ENCODE measurements around the gene HOXA9. TPM values are rescaled to one million over a fixed set of nuclear protein-coding genes. Genes with fewer than 3 reads are reported as not detected.

HOXA9 gene
- total RNA-seq, 1 donor from 2014 or later = not detected

DNA sequence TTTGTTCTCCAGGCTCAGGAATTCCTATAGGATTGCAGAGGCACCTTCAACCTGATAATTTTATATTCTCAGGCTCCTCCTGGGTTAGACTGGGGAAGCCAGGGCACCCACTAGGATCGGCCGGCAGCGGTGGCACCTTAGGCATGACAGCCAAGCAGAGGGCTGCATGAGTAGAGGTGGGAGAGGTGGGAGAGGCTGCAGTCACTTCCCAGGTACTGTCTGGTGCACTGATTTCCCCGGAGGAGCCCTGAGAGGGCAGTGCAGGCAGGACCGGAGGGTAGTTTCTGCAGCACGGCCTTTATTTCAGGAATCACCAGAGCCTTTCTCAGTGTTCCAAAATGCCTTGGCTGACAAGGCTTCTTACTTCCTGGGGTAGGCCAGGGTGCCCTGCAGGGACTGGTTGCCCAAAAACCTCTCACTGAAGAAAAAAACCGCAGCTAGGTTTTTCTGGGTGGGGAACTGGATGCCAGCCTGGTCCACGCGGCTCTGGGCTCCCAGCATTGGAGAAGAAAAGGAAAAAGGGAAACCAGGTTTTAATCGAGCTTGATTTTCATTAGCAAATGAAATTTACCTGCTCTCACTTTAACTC is 38.1 kb upstream of the HOXA9 start:
- Histone ChIP-seq H3K9me3 (no peaks in the 10 kb centered on the region), H3K4me3 (no peak overlapping the region), H3K27ac (no peak overlapping the region), H3K27me3 (peaks cover 63% of the 10 kb centered on the region), H3K36me3 (no peaks in the 10 kb centered on the region), H3K4me1 (peaks cover 17 to 21% of the 10 kb centered on the region in 2 donors)
- TF ChIP-seq CTCF (IDR thresholded peaks at IDR 0.05) = no peak
- DNase-seq (ENCODE audit: low spot score in 2 of 2) = peak in 1 of 2 donors; percentile 46
- intact Hi-C loops (cut with DNase I) = loop anchor here (5.0 to 10.0 kb wide), 2 partner anchors 371 to 819 kb away; no protein-coding TSS in a partner anchor

- DNase-seq (ENCODE audit: low spot score in 2 of 2) = no peak
- Histone ChIP-seq H3K9me3 (no peaks in the 10 kb centered on the region), H3K4me1 (peaks cover 20 to 21% of the 10 kb centered on the region in 2 donors), H3K27ac (no peak overlapping the region), H3K36me3 (no peaks in the 10 kb centered on the region), H3K4me3 (no peak overlapping the region), H3K27me3 (peaks cover 69% of the 10 kb centered on the region)
- no peak for TF ChIP-seq CTCF (IDR thresholded peaks at IDR 0.05)
- intact Hi-C loops (cut with DNase I) = loop anchor here (5.0 to 10.0 kb wide), 2 partner anchors 372 to 820 kb away; no protein-coding TSS in a partner anchor
Observed at GRCh38 chr7:27202862-27203134, 37.5 kb upstream of the HOXA9 start.

DNA sequence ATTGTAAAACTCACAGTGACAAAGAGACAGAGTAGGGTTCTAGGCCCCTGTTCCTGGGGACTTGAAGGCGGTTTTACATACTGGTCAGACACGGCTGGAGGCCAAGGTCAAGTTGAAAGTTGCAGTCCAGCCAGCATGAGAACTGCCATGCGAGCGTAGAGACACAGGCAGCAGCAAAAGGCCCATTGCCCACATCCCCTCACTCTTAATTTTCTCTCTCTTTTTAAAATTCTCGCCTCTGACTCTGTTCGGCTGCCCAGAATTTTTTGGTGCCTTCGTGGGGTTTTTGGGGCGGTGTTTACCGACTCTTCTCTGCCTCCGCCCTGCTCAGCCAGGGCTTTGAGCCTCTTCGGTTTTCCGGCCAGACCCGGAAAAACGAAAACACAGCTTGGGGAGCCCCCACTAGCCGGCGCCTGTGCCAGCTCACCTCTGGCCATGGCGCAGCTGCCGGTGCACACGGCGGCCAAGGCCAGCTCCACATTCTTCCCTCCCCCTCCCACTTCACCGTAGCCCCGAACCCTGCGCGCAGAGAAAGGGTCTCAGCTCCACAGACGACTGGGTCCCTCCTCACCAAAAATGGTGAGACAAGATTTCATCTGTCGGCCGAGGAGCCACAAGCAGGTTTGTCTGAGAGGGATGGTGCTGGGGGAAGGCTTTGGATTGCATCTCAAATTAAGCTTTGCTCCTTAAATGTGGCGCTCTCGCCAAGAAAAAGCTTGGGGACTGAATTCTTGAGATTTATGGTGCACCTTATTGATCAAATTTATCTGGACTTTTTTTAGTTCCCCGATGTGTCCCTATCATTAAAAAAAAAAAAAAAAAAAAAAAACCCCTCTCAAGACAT is 36.9 kb upstream of the HOXA9 start:
- Histone ChIP-seq H3K9me3 (no peaks in the 10 kb centered on the region), H3K27ac (no peak overlapping the region), H3K27me3 (peaks cover 75% of the 10 kb centered on the region), H3K4me1 (peaks cover 20 to 21% of the 10 kb centered on the region in 2 donors), H3K4me3 (no peak overlapping the region), H3K36me3 (no peaks in the 10 kb centered on the region)
- TF ChIP-seq CTCF (IDR thresholded peaks at IDR 0.05) = no peak
- no peak for DNase-seq (ENCODE audit: low spot score in 2 of 2)
- intact Hi-C loops (cut with DNase I) = loop anchor here (5.0 to 10.0 kb wide), 2 partner anchors 373 to 820 kb away; no protein-coding TSS in a partner anchor

GRCh38 chr7:27201580-27202017 is 36.3 kb upstream of the HOXA9 start:
- H3K4me3 ChIP-seq = peak overlapping the region in 1 of 2 donors; percentile 60
- peaks cover 81% of the 10 kb centered on the region for H3K27me3 ChIP-seq
- H3K4me1 ChIP-seq = peaks cover 20 to 21% of the 10 kb centered on the region in 2 donors
- H3K9me3 ChIP-seq = no peaks in the 10 kb centered on the region
- no peak for TF ChIP-seq CTCF (IDR thresholded peaks at IDR 0.05)
- intact Hi-C loops (cut with DNase I) = loop anchor here (5.0 to 10.0 kb wide), 2 partner anchors 373 to 821 kb away; no protein-coding TSS in a partner anchor
- no peak overlapping the region for H3K27ac ChIP-seq
- no peaks in the 10 kb centered on the region for H3K36me3 ChIP-seq
- no peak for DNase-seq (ENCODE audit: low spot score in 2 of 2)

DNA sequence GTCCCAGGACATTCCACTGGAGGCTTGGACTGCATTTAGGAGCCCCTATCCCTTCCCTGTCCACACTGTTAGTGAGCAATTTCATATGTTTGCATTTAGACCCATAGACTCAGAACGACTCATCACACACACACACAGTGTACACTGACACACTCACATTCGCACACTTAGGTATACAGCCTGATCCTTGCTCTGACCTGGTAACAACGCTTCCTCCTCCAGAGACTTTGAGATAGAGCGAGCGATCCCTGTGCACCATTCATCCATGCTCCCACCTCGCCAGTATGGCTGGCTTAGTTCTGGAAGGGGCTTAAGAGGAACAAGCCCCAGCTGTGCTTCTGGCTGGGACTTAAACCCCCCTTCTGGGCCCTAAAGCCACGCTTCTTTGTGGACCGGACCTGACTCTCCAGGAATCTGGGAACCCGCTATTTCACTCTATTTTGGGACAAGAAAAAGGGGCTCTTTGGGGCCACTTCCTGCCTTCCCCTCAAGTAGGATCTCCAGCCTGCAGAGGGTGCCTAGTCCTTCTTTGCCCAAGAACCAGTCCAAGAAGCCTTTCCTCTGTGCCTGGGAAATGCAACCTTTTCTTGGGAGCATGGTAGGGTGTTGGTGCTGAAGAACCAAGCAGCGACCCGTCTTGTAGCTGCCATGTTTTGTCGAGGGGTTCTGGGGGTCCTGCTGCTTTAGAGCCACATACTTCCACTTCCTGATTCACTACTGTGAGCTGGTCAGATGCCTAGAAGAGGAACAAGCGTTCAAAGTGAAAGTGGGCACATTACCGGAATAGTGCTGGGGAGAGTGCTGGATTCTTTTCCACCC is 35.6 kb upstream of the HOXA9 start:
- no peak for TF ChIP-seq CTCF (IDR thresholded peaks at IDR 0.05)
- no peaks in the 10 kb centered on the region for H3K36me3 ChIP-seq
- intact Hi-C loops (cut with DNase I) = loop anchor here (5.0 to 10.0 kb wide), 2 partner anchors 374 to 821 kb away; no protein-coding TSS in a partner anchor
- peaks cover 84% of the 10 kb centered on the region for H3K27me3 ChIP-seq
- peak overlapping the region; percentile 46 to 60 for H3K4me3 ChIP-seq
- peaks cover 20 to 21% of the 10 kb centered on the region in 2 donors for H3K4me1 ChIP-seq
- no peak overlapping the region for H3K27ac ChIP-seq
- H3K9me3 ChIP-seq = no peaks in the 10 kb centered on the region
- peak in 1 of 2 donors; percentile 61 for DNase-seq (ENCODE audit: low spot score in 2 of 2)
